HAP-1 (cell line): ENCODE measurements around the gene TMEM219.

Experiments used
- DNase-seq, 2 experiments: peaks; one replicate each; pipeline ENCODE4 v3.0.0-alpha.2; 2016 to 2020; ENCODE audit warnings: low spot score in 2 of 2
- H3K27me3 ChIP-seq: fragments of 250-450 bp; sonication (Bioruptor Pico); 2 replicates; pipeline ENCODE4 v1.5.1; 2020; ENCODE audit warnings: low read depth, mild to moderate bottlenecking, moderate library complexity
- H3K36me3 ChIP-seq: fragments of 250-450 bp; sonication (Bioruptor Pico); replicated peaks from 2 replicates; pipeline ENCODE4 v1.5.1; 2020; ENCODE audit warnings: mild to moderate bottlenecking
- H3K4me1 ChIP-seq: fragments of 250-450 bp; sonication (Bioruptor Pico); 2 replicates; pipeline ENCODE4 v1.5.1; 2020; ENCODE audit warnings: mild to moderate bottlenecking
- H3K4me3 ChIP-seq: fragments of 250-450 bp; sonication (Bioruptor Pico); 2 replicates; pipeline ENCODE4 v1.5.1; 2020; ENCODE audit warnings: mild to moderate bottlenecking, moderate library complexity
- H3K9me3 ChIP-seq: fragments of 250-450 bp; sonication (Bioruptor Pico); 2 replicates; pipeline ENCODE4 v1.5.1; 2020; ENCODE audit warnings: mild to moderate bottlenecking, moderate library complexity
- in situ Hi-C: fragments of 300-500 bp; cut with MboI; formaldehyde crosslinking; loops from 3 replicates; pipeline ENCODE4 v1.14.3; 2020; ENCODE audit warnings: low sequenced_read_pairs, inconsistent platforms, mixed read lengths

Gene TMEM219

GRCh38 chr16:30003670-30004423 is 42.0 kb downstream of the TMEM219 start:
- H3K4me1 ChIP-seq: no peaks in the 10 kb centered on the region
- no peaks in the 10 kb centered on the region for H3K27me3 ChIP-seq
- in situ Hi-C loops: no loop called here
- H3K9me3 ChIP-seq: no peaks in the 10 kb centered on the region
- no peak overlapping the region for H3K4me3 ChIP-seq
- no peak for DNase-seq
- peaks cover 41% of the 10 kb centered on the region for H3K36me3 ChIP-seq

DNA sequence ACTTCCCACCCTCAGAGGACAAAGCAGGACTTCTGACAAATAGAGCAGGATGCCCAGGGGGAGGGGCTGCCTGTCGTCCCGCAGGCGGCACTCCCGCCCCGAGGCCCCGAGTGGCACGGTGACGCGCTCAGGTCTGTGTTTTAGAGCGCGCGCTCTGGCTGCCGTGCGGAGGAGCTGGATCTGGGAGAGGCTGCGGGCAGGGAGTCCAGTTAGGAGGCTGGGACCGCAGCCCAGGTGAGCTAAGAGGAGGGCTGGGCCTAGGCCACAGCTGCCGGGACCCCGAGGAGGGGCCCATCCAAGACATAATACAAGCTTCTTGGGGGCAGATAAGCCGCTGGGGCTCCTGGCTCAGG is 42.5 kb downstream of the TMEM219 start:
- H3K4me3 ChIP-seq: no peak overlapping the region
- H3K27me3 ChIP-seq: no peaks in the 10 kb centered on the region
- in situ Hi-C loops: no loop called here
- H3K4me1 ChIP-seq: no peaks in the 10 kb centered on the region
- H3K36me3 ChIP-seq: peaks cover 41% of the 10 kb centered on the region
- no peak for DNase-seq
- no peaks in the 10 kb centered on the region for H3K9me3 ChIP-seq

GRCh38 chr16:30004811-30005242 is 42.9 kb downstream of the TMEM219 start:
- Histone ChIP-seq H3K4me3 (no peak overlapping the region), H3K4me1 (no peaks in the 10 kb centered on the region)
- in situ Hi-C loops: no loop called here

GRCh38 chr16:30005341-30006094 is 43.6 kb downstream of the TMEM219 start:
- no peak overlapping the region for H3K4me3 ChIP-seq

More at GRCh38 chr16:30004811-30005242, 42.9 kb downstream of the TMEM219 start:
- Histone ChIP-seq H3K36me3 (peaks cover 37% of the 10 kb centered on the region), H3K9me3 (no peaks in the 10 kb centered on the region), H3K27me3 (no peaks in the 10 kb centered on the region)
- no peak for DNase-seq

DNA sequence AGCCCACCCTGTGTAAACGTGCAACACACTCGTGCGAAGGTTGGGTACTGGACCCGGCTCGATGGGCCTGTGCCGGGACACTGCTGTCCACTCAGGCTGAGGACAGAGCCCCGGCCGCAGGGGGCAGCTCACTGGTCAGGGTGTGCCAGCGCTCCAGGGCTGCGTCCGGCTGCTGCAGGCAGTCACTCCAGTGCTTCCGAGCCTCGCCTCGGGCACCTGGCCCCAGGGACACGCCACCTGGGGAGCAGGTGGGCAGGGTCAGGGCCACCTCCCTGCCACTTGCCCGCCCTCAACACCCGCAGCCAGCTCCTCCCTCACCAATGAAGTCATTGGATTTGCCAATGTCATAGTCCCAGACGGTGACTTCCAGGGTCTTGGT is 44.2 kb downstream of the TMEM219 start:
- DNase-seq: no peak
- Histone ChIP-seq H3K4me1 (no peaks in the 10 kb centered on the region; the same call in 1 of the 2 replicates), H3K4me3 (no peak overlapping the region), H3K27me3 (no peaks in the 10 kb centered on the region), H3K9me3 (no peaks in the 10 kb centered on the region), H3K36me3 (peaks cover 28% of the 10 kb centered on the region)
- in situ Hi-C loops: no loop called here

More at GRCh38 chr16:30005341-30006094, 43.6 kb downstream of the TMEM219 start:
- peaks cover 34% of the 10 kb centered on the region for H3K36me3 ChIP-seq
- H3K9me3 ChIP-seq: no peaks in the 10 kb centered on the region
- in situ Hi-C loops: no loop called here
- H3K27me3 ChIP-seq: no peaks in the 10 kb centered on the region
- H3K4me1 ChIP-seq: no peaks in the 10 kb centered on the region; the same call in 1 of the 2 replicates
- peak; percentile 29 to 66 for DNase-seq

- Histone ChIP-seq H3K9me3 (no peaks in the 10 kb centered on the region), H3K4me3 (no peak overlapping the region), H3K27me3 (no peaks in the 10 kb centered on the region), H3K4me1 (no peaks in the 10 kb centered on the region; the same call in 1 of the 2 replicates), H3K36me3 (peaks cover 23% of the 10 kb centered on the region)
- DNase-seq: no peak
- in situ Hi-C loops: no loop called here
Measured at GRCh38 chr16:30006659-30007377, 44.9 kb downstream of the TMEM219 start.

DNA sequence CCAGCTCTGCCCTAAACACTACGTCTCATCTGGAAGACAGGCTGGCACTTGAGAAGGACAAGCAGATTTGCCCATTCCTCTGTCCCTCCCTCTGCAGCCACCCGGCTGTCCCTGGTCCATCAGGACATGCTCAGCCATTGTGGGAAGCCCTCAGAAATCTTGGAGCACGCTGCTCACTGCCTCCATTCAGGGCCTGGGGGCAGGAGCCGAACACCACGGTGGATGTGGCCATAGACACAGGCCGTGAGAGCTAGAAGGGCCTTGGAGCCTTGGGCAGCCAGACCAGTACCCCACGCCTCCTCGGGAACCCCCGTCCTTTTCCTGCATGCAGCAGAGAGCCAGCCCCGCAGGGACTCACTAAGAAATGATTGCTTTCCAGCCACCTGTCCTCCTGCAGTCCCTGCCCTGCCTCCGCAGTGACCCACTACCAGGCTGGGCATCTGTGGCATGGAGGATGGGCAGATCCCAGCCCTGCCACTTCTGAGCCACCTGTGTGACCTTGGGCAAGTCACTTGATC is 45.6 kb downstream of the TMEM219 start:
- no peak overlapping the region for H3K4me3 ChIP-seq
- H3K9me3 ChIP-seq: no peaks in the 10 kb centered on the region
- H3K36me3 ChIP-seq: peaks cover 19% of the 10 kb centered on the region
- no peaks in the 10 kb centered on the region; the same call in 1 of the 2 replicates for H3K4me1 ChIP-seq
- in situ Hi-C loops: no loop called here
- no peak for DNase-seq
- H3K27me3 ChIP-seq: no peaks in the 10 kb centered on the region

- Histone ChIP-seq H3K36me3 (peaks cover 10% of the 10 kb centered on the region), H3K4me1 (no peaks in the 10 kb centered on the region; the same call in 1 of the 2 replicates), H3K9me3 (no peaks in the 10 kb centered on the region), H3K4me3 (no peak overlapping the region), H3K27me3 (no peaks in the 10 kb centered on the region)
- DNase-seq: no peak
- in situ Hi-C loops: no loop called here
Measured at GRCh38 chr16:30009085-30009862, 47.4 kb downstream of the TMEM219 start.

- DNase-seq: no peak
- Histone ChIP-seq H3K4me1 (no peaks in the 10 kb centered on the region; the same call in 1 of the 2 replicates), H3K36me3 (peaks cover 9% of the 10 kb centered on the region), H3K9me3 (no peaks in the 10 kb centered on the region), H3K4me3 (peak overlapping the region; percentile 35), H3K27me3 (no peaks in the 10 kb centered on the region)
- in situ Hi-C loops: no loop called here
Measured at GRCh38 chr16:30009990-30010843, 48.3 kb downstream of the TMEM219 start.

- Histone ChIP-seq H3K9me3 (no peaks in the 10 kb centered on the region), H3K4me1 (no peaks in the 10 kb centered on the region; the same call in 1 of the 2 replicates), H3K4me3 (peak within 1 kb of the TSS; percentile 35), H3K27me3 (no peaks in the 10 kb centered on the region), H3K36me3 (peaks cover 5% of the 10 kb centered on the region)
- in situ Hi-C loops: no loop called here
- peak; percentile 21 to 80 for DNase-seq
Measured at GRCh38 chr16:30010844-30011713, 49.2 kb downstream of the TMEM219 start, which contains the start of gene DOC2A. Gene DOC2A, minus strand, starts transcription at chr16:30011027. Its CDS starts 805 bp downstream, at chr16:30010222.

- no peaks in the 10 kb centered on the region for H3K27me3 ChIP-seq
- no peaks in the 10 kb centered on the region; the same call in 1 of the 2 replicates for H3K4me1 ChIP-seq
- H3K9me3 ChIP-seq: no peaks in the 10 kb centered on the region
- in situ Hi-C loops: no loop called here
- H3K4me3 ChIP-seq: no peak overlapping the region
- DNase-seq: no peak
- H3K36me3 ChIP-seq: no peaks in the 10 kb centered on the region
Measured at GRCh38 chr16:30011714-30012504, 50.0 kb downstream of the TMEM219 start.
